Karpas-422 (cell line): ENCODE measurements around the gene ADAM8. TPM values are rescaled to one million over a fixed set of nuclear protein-coding genes. Genes with fewer than 3 reads are reported as not detected.

Source experiments
- DNase-seq: peaks from one replicate; pipeline ENCODE4 v3.0.0-alpha.2; 2015
- H2AFZ ChIP-seq: fragments of 200-600 bp; sonication (generic); 2 replicates; pipeline ENCODE4 v1.6.1; 2014; ENCODE audit warnings: antibody characterized with exemption, low read length, mixed read lengths
- H3K27ac ChIP-seq: fragments of 200-600 bp; sonication (generic); 2 replicates; pipeline ENCODE4 v1.5.1; 2014; ENCODE audit warnings: mild to moderate bottlenecking, low read length, moderate library complexity
- H3K27me3 ChIP-seq: fragments of 200-600 bp; sonication (generic); 2 replicates; pipeline ENCODE4 v1.6.1; 2014; ENCODE audit warnings: low read length, mixed read lengths
- H3K36me3 ChIP-seq: fragments of 200-600 bp; sonication (generic); 2 replicates; pipeline ENCODE4 v1.6.1; 2014; ENCODE audit warnings: low read length, mixed read lengths; ENCODE audit not compliant: insufficient read depth
- H3K4me1 ChIP-seq: fragments of 200-600 bp; sonication (generic); 2 replicates; pipeline ENCODE4 v1.6.1; 2014; ENCODE audit warnings: mild to moderate bottlenecking, low read length, mixed read lengths
- H3K4me2 ChIP-seq: fragments of 200-600 bp; sonication (generic); 2 replicates; pipeline ENCODE4 v1.6.1; 2014; ENCODE audit warnings: low read length, low read depth, mild to moderate bottlenecking; ENCODE audit not compliant: poor library complexity, severe bottlenecking
- H3K4me3 ChIP-seq: fragments of 200-600 bp; sonication (generic); 2 replicates; pipeline ENCODE4 v1.5.1; 2014; ENCODE audit warnings: mild to moderate bottlenecking, antibody characterized with exemption, low read length, mixed read lengths
- H3K79me2 ChIP-seq: fragments of 200-600 bp; sonication (generic); 2 replicates; pipeline ENCODE4 v1.6.1; 2014; ENCODE audit warnings: mild to moderate bottlenecking, low read length, mixed read lengths
- H3K9ac ChIP-seq: fragments of 200-600 bp; sonication (generic); 2 replicates; pipeline ENCODE4 v1.6.0; 2014; ENCODE audit warnings: low read length
- H3K9me2 ChIP-seq: fragments of 200-600 bp; sonication (generic), shearing (Covaris generic); replicated peaks from 2 replicates; pipeline ENCODE4 v1.6.0; 2014; ENCODE audit warnings: mild to moderate bottlenecking, low read length, moderate library complexity; ENCODE audit not compliant: insufficient read depth
- H3K9me3 ChIP-seq: fragments of 300-700, 200-600 bp; sonication (generic); 2 replicates; pipeline ENCODE4 v1.6.1; 2014; ENCODE audit warnings: low read length, mixed read lengths
- H4K20me1 ChIP-seq: fragments of 200-600 bp; sonication (generic); 2 replicates; pipeline ENCODE4 v1.6.1; 2014; ENCODE audit warnings: mild to moderate bottlenecking, antibody characterized with exemption, low read length, low read depth; ENCODE audit not compliant: insufficient read depth
- total RNA-seq: library from RNA; depleted of rRNA; stranded (reverse); fragments of >200 nt; shearing (Covaris generic); gene quantifications from 2 replicates; pipeline ENCODE4 v1.2.3, GENCODE V29; 2014; ENCODE audit warnings: low replicate concordance

Gene ADAM8
- total RNA-seq, 1 experiment from 2014 or later, result 0.71 TPM

DNA sequence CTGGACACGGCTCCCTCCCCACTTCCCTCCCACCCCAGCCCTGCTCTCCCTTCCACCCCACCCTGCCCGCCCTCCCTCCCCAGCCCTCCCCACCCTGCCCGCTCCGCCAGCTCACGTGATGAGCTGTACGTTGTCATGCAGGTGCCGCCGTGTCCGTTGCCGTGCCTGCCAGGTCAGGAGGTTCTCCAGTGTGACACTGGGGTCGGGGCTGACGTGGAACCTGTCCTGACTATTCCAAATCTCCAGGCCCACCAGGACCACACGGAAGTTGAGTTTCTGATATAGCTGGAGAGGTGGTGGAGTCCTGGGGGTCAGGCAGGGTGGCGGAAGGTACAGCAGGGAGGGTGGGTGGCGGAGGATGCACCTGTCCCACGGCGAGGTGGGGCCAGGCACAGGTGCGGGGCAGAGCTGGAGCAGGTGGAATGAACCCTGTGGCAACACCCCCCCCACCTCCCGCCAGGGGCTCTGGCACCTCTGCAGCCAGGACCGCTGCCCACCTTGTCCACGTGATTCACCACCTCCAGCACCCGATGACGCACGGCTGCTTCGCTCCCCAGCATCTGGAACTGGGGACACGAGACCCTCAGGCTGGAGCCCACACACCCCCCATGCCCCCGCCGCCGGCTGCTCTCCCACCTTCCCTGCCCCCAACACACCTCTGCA, 4.2 kb downstream of the ADAM8 start:
- peaks cover 16% of the 10 kb centered on the region for H3K4me1 ChIP-seq
- H2AFZ ChIP-seq, result no peak overlapping the region
- no peak for DNase-seq
- H3K9ac ChIP-seq, result no peak overlapping the region
- H3K9me2 ChIP-seq, result no peaks in the 10 kb centered on the region
- H3K27me3 ChIP-seq, result no peaks in the 10 kb centered on the region
- H3K79me2 ChIP-seq, result no peaks in the 10 kb centered on the region
- H3K4me3 ChIP-seq, result no peak overlapping the region
- no peak overlapping the region for H3K4me2 ChIP-seq
- H3K9me3 ChIP-seq, result no peaks in the 10 kb centered on the region
- H3K27ac ChIP-seq, result no peak overlapping the region
- no peaks in the 10 kb centered on the region for H3K36me3 ChIP-seq
- peaks cover 16% of the 10 kb centered on the region; the same call in 1 of the 2 replicates for H4K20me1 ChIP-seq

DNA sequence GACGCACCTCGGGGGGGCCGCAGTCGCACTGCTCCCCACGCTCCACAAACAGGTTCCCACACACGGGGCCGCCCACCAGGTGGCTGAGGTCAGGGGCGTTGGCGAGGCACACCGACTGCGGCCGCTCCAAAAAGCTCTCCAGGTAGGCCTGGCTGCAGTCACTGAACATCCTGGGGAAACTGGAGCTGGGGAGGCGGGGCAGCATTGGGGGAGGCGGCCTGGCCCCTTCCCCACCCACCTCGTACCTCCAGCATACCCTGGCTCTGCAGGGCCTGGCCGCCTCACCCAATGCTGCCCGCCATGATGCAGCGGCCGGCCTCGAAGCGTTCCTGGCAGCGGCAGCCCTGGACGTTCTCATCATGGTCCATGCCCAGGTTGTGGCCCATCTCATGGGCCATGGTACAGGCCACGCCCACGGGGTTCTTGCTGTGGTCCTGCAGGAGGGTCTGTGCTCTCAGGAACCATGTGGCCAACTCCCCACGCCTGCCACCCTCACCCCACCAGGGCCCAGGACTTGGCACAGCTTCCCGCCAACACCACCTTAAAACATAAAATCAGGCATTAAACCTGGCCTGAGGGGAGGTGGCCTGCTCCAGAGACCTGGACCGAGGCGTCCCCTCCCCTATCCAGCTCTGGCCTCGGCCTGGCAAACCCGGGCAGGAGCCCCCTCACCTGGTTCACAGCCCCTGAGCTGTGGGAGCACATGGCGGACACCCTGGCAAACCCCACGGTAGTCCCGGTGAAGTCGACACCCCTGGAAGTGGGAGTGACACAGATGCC, 5.0 kb downstream of the ADAM8 start:
- H4K20me1 ChIP-seq, result peaks cover 16% of the 10 kb centered on the region; the same call in 1 of the 2 replicates
- no peaks in the 10 kb centered on the region for H3K36me3 ChIP-seq
- H3K27me3 ChIP-seq, result no peaks in the 10 kb centered on the region
- H3K4me3 ChIP-seq, result no peak overlapping the region
- no peaks in the 10 kb centered on the region for H3K9me2 ChIP-seq
- H3K27ac ChIP-seq, result no peak overlapping the region
- no peak overlapping the region for H3K9ac ChIP-seq
- no peaks in the 10 kb centered on the region for H3K79me2 ChIP-seq
- DNase-seq, result no peak
- no peak overlapping the region for H3K4me2 ChIP-seq
- H3K9me3 ChIP-seq, result no peaks in the 10 kb centered on the region
- H2AFZ ChIP-seq, result no peak overlapping the region
- peaks cover 13% of the 10 kb centered on the region for H3K4me1 ChIP-seq

DNA sequence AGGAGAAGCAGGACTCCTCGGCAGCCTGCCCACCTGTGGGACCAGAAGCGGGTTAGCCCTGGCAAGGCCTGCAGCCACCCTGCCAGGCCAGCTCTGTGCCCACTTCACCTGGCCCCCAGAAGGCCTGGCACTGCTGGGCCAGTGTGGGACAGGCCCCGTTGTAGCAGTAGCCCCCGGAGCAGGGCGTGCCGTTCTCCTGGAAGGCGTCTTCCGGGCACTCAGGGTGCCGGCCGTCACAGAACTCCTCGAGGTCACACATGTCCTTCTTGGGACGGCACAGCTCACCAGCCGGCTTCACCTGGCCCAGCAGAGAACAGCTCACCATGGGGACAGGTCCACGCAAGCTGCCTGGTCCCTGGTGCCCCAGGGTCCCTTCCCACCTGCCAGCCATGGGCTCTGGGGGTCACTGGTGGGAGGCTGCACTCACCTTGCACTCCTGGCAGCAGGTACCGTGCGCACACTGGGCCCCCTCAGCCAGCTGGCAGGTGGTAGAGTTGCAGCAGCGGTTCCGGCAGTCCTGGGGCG, 5.8 kb downstream of the ADAM8 start:
- Histone ChIP-seq H3K4me3 (no peak overlapping the region), H3K9me3 (no peaks in the 10 kb centered on the region), H3K9ac (no peak overlapping the region), H3K4me2 (no peak overlapping the region), H4K20me1 (peaks cover 9% of the 10 kb centered on the region; the same call in 1 of the 2 replicates), H3K36me3 (no peaks in the 10 kb centered on the region), H3K27ac (no peak overlapping the region), H3K9me2 (no peaks in the 10 kb centered on the region), H3K4me1 (peaks cover 4% of the 10 kb centered on the region), H2AFZ (no peak overlapping the region), H3K27me3 (no peaks in the 10 kb centered on the region), H3K79me2 (no peaks in the 10 kb centered on the region)
- no peak for DNase-seq

DNA sequence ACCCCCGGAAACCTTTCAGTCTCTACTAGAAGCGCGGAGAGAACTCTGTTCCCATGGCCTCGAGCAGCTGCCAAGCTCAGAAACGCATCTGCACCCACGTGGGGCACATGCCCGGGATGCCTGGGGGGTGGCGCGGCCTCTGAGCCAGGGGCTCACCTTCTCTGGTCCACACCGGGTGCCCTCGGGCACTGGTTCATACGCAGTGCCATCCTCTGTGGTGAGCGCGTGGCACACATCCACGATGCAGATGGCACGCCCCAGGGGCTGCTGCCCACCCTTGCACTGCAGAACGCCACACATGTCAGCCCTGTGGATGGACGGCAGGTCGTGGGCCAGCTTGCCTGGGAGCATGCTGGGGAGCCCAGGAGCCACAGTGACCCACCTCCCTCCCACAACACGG, 6.5 kb downstream of the ADAM8 start:
- H2AFZ ChIP-seq, result no peak overlapping the region
- DNase-seq, result no peak
- no peak overlapping the region for H3K4me3 ChIP-seq
- 0 out of 2 replicates have a peak, but pooled peaks cover 4% of the 10 kb centered on the region for H4K20me1 ChIP-seq
- no peak overlapping the region for H3K27ac ChIP-seq
- H3K36me3 ChIP-seq, result no peaks in the 10 kb centered on the region
- no peaks in the 10 kb centered on the region for H3K9me2 ChIP-seq
- no peaks in the 10 kb centered on the region for H3K79me2 ChIP-seq
- no peak overlapping the region for H3K4me2 ChIP-seq
- no peaks in the 10 kb centered on the region for H3K27me3 ChIP-seq
- H3K9me3 ChIP-seq, result no peaks in the 10 kb centered on the region
- peaks cover 3% of the 10 kb centered on the region for H3K4me1 ChIP-seq
- no peak overlapping the region for H3K9ac ChIP-seq

DNA sequence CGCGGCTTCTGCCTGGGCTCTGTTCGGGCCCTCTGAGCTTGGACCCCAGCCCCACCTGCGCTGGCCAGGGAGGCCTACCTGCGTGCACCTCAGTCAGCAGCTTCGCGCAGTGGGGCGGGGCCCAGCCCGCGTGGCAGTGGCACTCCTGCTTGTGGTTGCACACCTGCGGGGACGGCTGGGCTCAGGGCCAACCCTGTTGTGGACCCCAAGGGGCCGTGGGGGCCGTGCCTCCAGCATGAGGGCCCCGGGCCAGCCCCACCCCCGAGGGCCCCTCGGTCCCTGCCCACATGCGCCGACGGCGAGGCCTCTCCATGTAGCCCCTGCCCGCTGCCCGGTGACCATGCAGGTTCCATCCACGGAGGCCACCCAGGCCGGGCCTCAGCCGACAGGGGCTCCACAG, 7.3 kb downstream of the ADAM8 start:
- Histone ChIP-seq H3K4me3 (no peak overlapping the region), H3K27ac (no peak overlapping the region), H3K79me2 (no peaks in the 10 kb centered on the region), H3K9ac (no peak overlapping the region), H2AFZ (no peak overlapping the region), H3K4me1 (no peaks in the 10 kb centered on the region), H3K36me3 (no peaks in the 10 kb centered on the region), H3K9me2 (no peaks in the 10 kb centered on the region), H4K20me1 (no peaks in the 10 kb centered on the region), H3K4me2 (no peak overlapping the region), H3K27me3 (no peaks in the 10 kb centered on the region), H3K9me3 (no peaks in the 10 kb centered on the region)
- DNase-seq, result no peak

DNA sequence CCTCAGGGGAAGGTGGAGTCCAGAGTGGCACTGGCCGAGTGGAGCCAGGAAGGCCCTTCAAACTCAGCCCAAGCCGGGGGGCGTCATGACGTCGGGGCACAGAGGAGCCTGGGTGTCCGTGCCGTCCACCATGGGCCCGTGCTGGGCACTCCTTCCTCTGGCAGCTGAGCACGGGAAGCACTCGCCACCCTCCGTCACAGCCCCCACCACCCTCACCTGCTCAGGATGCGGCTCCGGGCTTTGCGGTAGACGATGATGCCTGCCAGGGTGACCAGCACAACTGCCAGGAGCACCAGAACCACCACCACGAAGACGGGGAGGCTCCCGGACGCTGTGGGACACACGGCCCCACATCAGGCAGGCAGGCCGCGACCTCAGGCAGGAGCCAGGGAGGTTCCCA, 8.1 kb downstream of the ADAM8 start:
- H3K4me3 ChIP-seq, result no peak overlapping the region
- no peaks in the 10 kb centered on the region for H3K79me2 ChIP-seq
- H3K9me2 ChIP-seq, result no peaks in the 10 kb centered on the region
- no peaks in the 10 kb centered on the region for H3K36me3 ChIP-seq
- H4K20me1 ChIP-seq, result no peaks in the 10 kb centered on the region
- H3K27me3 ChIP-seq, result no peaks in the 10 kb centered on the region
- DNase-seq, result no peak
- no peak overlapping the region for H3K9ac ChIP-seq
- no peak overlapping the region for H3K27ac ChIP-seq
- H3K4me2 ChIP-seq, result no peak overlapping the region
- no peaks in the 10 kb centered on the region for H3K4me1 ChIP-seq
- H2AFZ ChIP-seq, result no peak overlapping the region
- no peaks in the 10 kb centered on the region for H3K9me3 ChIP-seq

DNA sequence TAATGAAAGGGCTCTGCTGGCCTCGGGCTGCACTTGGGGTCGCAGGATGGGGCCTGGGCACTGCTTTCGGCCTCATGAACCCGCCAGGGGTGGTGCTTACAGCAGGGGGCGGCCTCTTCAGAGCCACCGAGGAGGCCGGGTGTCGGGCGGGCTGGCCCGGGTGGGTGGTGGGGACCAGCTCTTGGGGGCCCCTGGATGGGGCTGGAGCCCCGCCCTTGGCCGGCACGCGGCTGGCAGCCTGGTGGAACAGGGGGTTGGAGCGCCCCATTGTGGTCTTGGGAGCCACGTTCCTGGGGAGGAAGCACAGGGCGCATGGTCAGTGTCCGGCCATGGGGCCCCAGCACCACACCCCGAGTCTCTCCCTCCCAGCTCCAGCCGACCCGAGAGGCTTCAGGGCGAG, 8.8 kb downstream of the ADAM8 start:
- Histone ChIP-seq H3K9ac (no peak overlapping the region), H3K4me1 (no peaks in the 10 kb centered on the region), H3K9me3 (no peaks in the 10 kb centered on the region), H3K4me3 (no peak overlapping the region), H3K36me3 (no peaks in the 10 kb centered on the region), H3K79me2 (no peaks in the 10 kb centered on the region), H2AFZ (no peak overlapping the region), H3K27me3 (no peaks in the 10 kb centered on the region), H3K27ac (no peak overlapping the region), H4K20me1 (no peaks in the 10 kb centered on the region), H3K9me2 (no peaks in the 10 kb centered on the region), H3K4me2 (no peak overlapping the region)
- no peak for DNase-seq

DNA sequence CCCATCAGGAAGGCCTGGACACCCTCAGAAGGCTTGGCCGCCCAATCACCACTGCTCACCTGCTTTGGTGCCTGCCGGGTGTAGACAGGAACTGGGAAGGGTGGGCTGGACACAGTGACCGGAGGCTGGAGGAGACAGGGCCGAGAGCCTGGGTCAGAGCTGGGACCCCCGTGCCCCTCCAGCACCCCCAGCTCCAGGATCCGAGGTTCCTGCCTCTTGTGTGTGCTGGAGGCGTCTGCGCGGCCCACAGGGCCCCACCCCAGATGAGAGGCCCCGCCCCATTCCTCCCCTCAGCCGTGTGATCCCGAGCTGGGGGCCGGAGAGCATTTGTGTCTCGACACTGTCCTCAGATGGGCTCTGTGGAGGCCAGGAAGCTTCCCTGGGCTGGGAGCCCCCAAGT, 9.4 kb downstream of the ADAM8 start:
- H3K36me3 ChIP-seq, result no peaks in the 10 kb centered on the region

More for the DNA sequence above, 9.4 kb downstream of the ADAM8 start:
- no peak for DNase-seq
- Histone ChIP-seq H3K9me3 (no peaks in the 10 kb centered on the region), H3K4me2 (no peak overlapping the region), H3K9ac (no peak overlapping the region), H4K20me1 (no peaks in the 10 kb centered on the region), H3K4me3 (no peak overlapping the region), H3K9me2 (no peaks in the 10 kb centered on the region), H2AFZ (no peak overlapping the region), H3K4me1 (no peaks in the 10 kb centered on the region), H3K79me2 (no peaks in the 10 kb centered on the region), H3K27me3 (no peaks in the 10 kb centered on the region), H3K27ac (no peak overlapping the region)
